Activated naive CD4-positive, alpha-beta T cell treated with anti-CD3 and anti-CD28 coated beads, Interleukin-2, amount 10 ng/mL, durations not matched to agents 7 days and 5 days (primary cell): ENCODE results near the gene INTS14.
"Not testable (repeated sequence)": the region's sequence is repeated elsewhere in the genome, so short reads cannot be mapped to it uniquely, and the experiment has no call there.

Source experiments
- CTCF ChIA-PET: fragments of 350-600 bp; sonication (Branson Sonifier 250); formaldehyde crosslinking; loops from one replicate; lab custom pipeline; 2021; ENCODE audit warnings: antibody characterized with exemption; lab: Charles Lee
- DNase-seq: peaks from one replicate; pipeline ENCODE4 v3.0.0-alpha.2; 2020
- H3K27ac Mint-ChIP-seq: one replicate; pipeline ENCODE4 v1.8.0; 2021; ENCODE audit warnings: mild to moderate bottlenecking, moderate library complexity, mixed read lengths
- H3K27me3 Mint-ChIP-seq: one replicate; pipeline ENCODE4 v1.8.0; 2021; ENCODE audit warnings: mild to moderate bottlenecking, mixed read lengths
- H3K36me3 Mint-ChIP-seq: one replicate; pipeline ENCODE4 v1.8.0; 2021; ENCODE audit warnings: mixed read lengths
- H3K4me1 Mint-ChIP-seq: one replicate; pipeline ENCODE4 v1.8.0; 2021; ENCODE audit warnings: mixed read lengths
- H3K4me3 Mint-ChIP-seq: one replicate; pipeline ENCODE4 v1.8.0; 2021; ENCODE audit warnings: mild to moderate bottlenecking, moderate library complexity, mixed read lengths
- H3K9me3 Mint-ChIP-seq: one replicate; pipeline ENCODE4 v1.8.0; 2021; ENCODE audit warnings: mixed read lengths

Gene INTS14

GRCh38 chr15:65619626-65620290 is 8.8 kb upstream of the INTS14 start:
- no peak for DNase-seq
- Mint-ChIP-seq H3K4me3 (no peak overlapping the region), H3K4me1 (no peaks in the 10 kb centered on the region), H3K9me3 (no peaks in the 10 kb centered on the region), H3K27me3 (no peaks in the 10 kb centered on the region), H3K36me3 (peaks cover 2% of the 10 kb centered on the region), H3K27ac (no peak overlapping the region)
- CTCF ChIA-PET, result no interaction called here

GRCh38 chr15:65618560-65619109 is 7.7 kb upstream of the INTS14 start:
- no peaks in the 10 kb centered on the region for H3K27me3 Mint-ChIP-seq
- H3K4me3 Mint-ChIP-seq, result no peak overlapping the region
- peaks cover 2% of the 10 kb centered on the region for H3K36me3 Mint-ChIP-seq
- no peak for DNase-seq
- no peak overlapping the region for H3K27ac Mint-ChIP-seq
- CTCF ChIA-PET, result no interaction called here
- no peaks in the 10 kb centered on the region for H3K4me1 Mint-ChIP-seq
- no peaks in the 10 kb centered on the region for H3K9me3 Mint-ChIP-seq

- DNase-seq, H3K27me3 Mint-ChIP-seq, H3K9me3 Mint-ChIP-seq, CTCF ChIA-PET, H3K4me3 Mint-ChIP-seq, H3K27ac Mint-ChIP-seq, H3K36me3 Mint-ChIP-seq: not testable (repeated sequence)
- peaks cover 17% of the 10 kb centered on the region for H3K4me1 Mint-ChIP-seq
These were observed 5.0 kb upstream of the INTS14 start for GRCh38 chr15:65615887-65616286.

GRCh38 chr15:65612949-65613744 is 2.2 kb upstream of the INTS14 start:
- no peak overlapping the region for H3K4me3 Mint-ChIP-seq
- CTCF ChIA-PET, result interaction anchor here (2.3 kb wide), 1 partner anchor 249 kb away, joined by 9 read pairs; no protein-coding TSS in a partner anchor
- no peaks in the 10 kb centered on the region for H3K9me3 Mint-ChIP-seq
- no peak overlapping the region for H3K27ac Mint-ChIP-seq
- peaks cover 3% of the 10 kb centered on the region for H3K36me3 Mint-ChIP-seq
- no peak for DNase-seq
- H3K27me3 Mint-ChIP-seq, result peaks cover 4% of the 10 kb centered on the region
- peaks cover 37% of the 10 kb centered on the region for H3K4me1 Mint-ChIP-seq

- Mint-ChIP-seq H3K27ac (no peak overlapping the region), H3K4me1 (peaks cover 37% of the 10 kb centered on the region), H3K9me3 (no peaks in the 10 kb centered on the region), H3K4me3 (peak overlapping the region; percentile 88), H3K36me3 (peaks cover 3% of the 10 kb centered on the region), H3K27me3 (peaks cover 4% of the 10 kb centered on the region)
- CTCF ChIA-PET, result interaction anchor here (0.6 to 2.3 kb wide), 3 partner anchors 19 to 272 kb away, joined by 3 to 9 read pairs (median 5); no protein-coding TSS in a partner anchor
- no peak for DNase-seq
These were observed 1.6 kb upstream of the INTS14 start for GRCh38 chr15:65612616-65612946.

- Mint-ChIP-seq H3K9me3 (no peaks in the 10 kb centered on the region), H3K27me3 (peaks cover 4% of the 10 kb centered on the region), H3K27ac (peak overlapping the region; percentile 96), H3K36me3 (peaks cover 5% of the 10 kb centered on the region), H3K4me1 (peaks cover 37% of the 10 kb centered on the region), H3K4me3 (peak overlapping the region; percentile 88)
- CTCF ChIA-PET, result interaction anchor here (0.6 to 2.3 kb wide), 6 partner anchors 20 to 272 kb away, joined by 3 to 9 read pairs (median 4); partner anchors contain the start of gene RAB11A
- no peak for DNase-seq
These were observed 1.1 kb upstream of the INTS14 start for GRCh38 chr15:65611888-65612615.

GRCh38 chr15:65603559-65603958 is 7.4 kb downstream of the INTS14 start:
- no peak for DNase-seq
- H3K27me3 Mint-ChIP-seq, result no peaks in the 10 kb centered on the region
- H3K9me3 Mint-ChIP-seq, result no peaks in the 10 kb centered on the region
- H3K4me3 Mint-ChIP-seq, result no peak overlapping the region
- H3K36me3 Mint-ChIP-seq, result peaks cover 30% of the 10 kb centered on the region
- no peak overlapping the region for H3K27ac Mint-ChIP-seq
- peaks cover 5% of the 10 kb centered on the region for H3K4me1 Mint-ChIP-seq
- CTCF ChIA-PET, result no interaction called here

- no peaks in the 10 kb centered on the region for H3K27me3 Mint-ChIP-seq
- H3K4me1 Mint-ChIP-seq, result peaks cover 3% of the 10 kb centered on the region
- H3K9me3 Mint-ChIP-seq, result no peaks in the 10 kb centered on the region
- H3K27ac Mint-ChIP-seq, result no peak overlapping the region
- CTCF ChIA-PET, result no interaction called here
- peaks cover 33% of the 10 kb centered on the region for H3K36me3 Mint-ChIP-seq
- DNase-seq, result no peak
- no peak overlapping the region for H3K4me3 Mint-ChIP-seq
These were observed 7.8 kb downstream of the INTS14 start for GRCh38 chr15:65603134-65603533.

- DNase-seq, result no peak
- peaks cover 3% of the 10 kb centered on the region for H3K4me1 Mint-ChIP-seq
- H3K4me3 Mint-ChIP-seq, result no peak overlapping the region
- peaks cover 46% of the 10 kb centered on the region for H3K36me3 Mint-ChIP-seq
- no peaks in the 10 kb centered on the region for H3K9me3 Mint-ChIP-seq
- H3K27me3 Mint-ChIP-seq, result no peaks in the 10 kb centered on the region
- CTCF ChIA-PET, result no interaction called here
- H3K27ac Mint-ChIP-seq, result no peak overlapping the region
These were observed 11.3 kb downstream of the INTS14 start for GRCh38 chr15:65599677-65600076.

GRCh38 chr15:65598468-65598867 is 12.5 kb downstream of the INTS14 start:
- Mint-ChIP-seq H3K4me1 (peaks cover 3% of the 10 kb centered on the region), H3K27ac (no peak overlapping the region), H3K36me3 (peaks cover 51% of the 10 kb centered on the region), H3K9me3 (no peaks in the 10 kb centered on the region), H3K4me3 (no peak overlapping the region), H3K27me3 (no peaks in the 10 kb centered on the region)
- no peak for DNase-seq
- CTCF ChIA-PET, result no interaction called here

GRCh38 chr15:65595960-65596359 is 15.0 kb downstream of the INTS14 start:
- H3K27me3 Mint-ChIP-seq, result no peaks in the 10 kb centered on the region
- H3K27ac Mint-ChIP-seq, result no peak overlapping the region
- DNase-seq, result peak; percentile 48
- peaks cover 56% of the 10 kb centered on the region for H3K36me3 Mint-ChIP-seq
- H3K9me3 Mint-ChIP-seq, result no peaks in the 10 kb centered on the region
- peaks cover 3% of the 10 kb centered on the region for H3K4me1 Mint-ChIP-seq
- H3K4me3 Mint-ChIP-seq, result no peak overlapping the region
- CTCF ChIA-PET, result interaction anchor here (1.4 kb wide), 1 partner anchor 240 kb away, joined by 3 read pairs; no protein-coding TSS in a partner anchor

- CTCF ChIA-PET, result no interaction called here
- Mint-ChIP-seq H3K27ac (no peak overlapping the region), H3K36me3 (peaks cover 62% of the 10 kb centered on the region), H3K27me3 (no peaks in the 10 kb centered on the region), H3K4me1 (peaks cover 20% of the 10 kb centered on the region), H3K9me3 (no peaks in the 10 kb centered on the region), H3K4me3 (no peak overlapping the region)
- DNase-seq, result no peak
These were observed 23.8 kb downstream of the INTS14 start for GRCh38 chr15:65587094-65587493.

- no peak for DNase-seq
- H3K27me3 Mint-ChIP-seq, result no peaks in the 10 kb centered on the region
- CTCF ChIA-PET, result no interaction called here
- H3K4me1 Mint-ChIP-seq, result peaks cover 20% of the 10 kb centered on the region
- H3K36me3 Mint-ChIP-seq, result peaks cover 62% of the 10 kb centered on the region
- peak overlapping the region; percentile 64 for H3K27ac Mint-ChIP-seq
- no peaks in the 10 kb centered on the region for H3K9me3 Mint-ChIP-seq
- no peak overlapping the region for H3K4me3 Mint-ChIP-seq
These were observed 26.7 kb downstream of the INTS14 start for GRCh38 chr15:65584241-65584640.

- H3K4me3 Mint-ChIP-seq, result no peak overlapping the region
- H3K27ac Mint-ChIP-seq, result peak overlapping the region; percentile 64
- CTCF ChIA-PET, result no interaction called here
- peaks cover 20% of the 10 kb centered on the region for H3K4me1 Mint-ChIP-seq
- peaks cover 67% of the 10 kb centered on the region for H3K36me3 Mint-ChIP-seq
- DNase-seq, result peak; percentile 77
- H3K9me3 Mint-ChIP-seq, result no peaks in the 10 kb centered on the region
- no peaks in the 10 kb centered on the region for H3K27me3 Mint-ChIP-seq
These were observed 27.2 kb downstream of the INTS14 start for GRCh38 chr15:65583701-65584100.
